ENCODE results near the gene KRT86. TPM values are rescaled to one million over a fixed set of nuclear protein-coding genes. Genes with fewer than 3 reads are reported as not detected.

KRT86 gene
- total and polyA plus RNA-seq, 7 donors, result 0.25 to 0.60 TPM; not detected in 5

GRCh38 chr12:52318241-52318990 lies 44.0 kb downstream of the KRT86 start:
- 85 to 86% methylated on average over 11 of the region's 11 CpGs for WGBS, 2 donors
- Histone ChIP-seq H3K27ac (no peak overlapping the region), H3K4me1 (peaks cover 0 to 10% (median 0%) of the 10 kb centered on the region in 4 donors), H3K4me3 (no peak overlapping the region), H3K27me3 (peaks cover 0 to 5% (median 3%) of the 10 kb centered on the region in 3 donors), H3K9me3 (no peaks in the 10 kb centered on the region), H3K36me3 (no peaks in the 10 kb centered on the region)
- TF ChIP-seq CTCF (IDR thresholded peaks at IDR 0.05), result no peak
- TF ChIP-seq POLR2A (IDR thresholded peaks at IDR 0.05), result no peak
- intact Hi-C loops (cut with DNase I), result no loop called here
- no peak for DNase-seq

GRCh38 chr12:52319097-52319496 lies 44.7 kb downstream of the KRT86 start:
- Histone ChIP-seq H3K4me1 (peaks cover 0 to 10% (median 0%) of the 10 kb centered on the region in 4 donors), H3K4me3 (no peak overlapping the region), H3K27ac (no peak overlapping the region), H3K9me3 (no peaks in the 10 kb centered on the region), H3K36me3 (no peaks in the 10 kb centered on the region), H3K27me3 (peaks cover 0 to 5% (median under 1%) of the 10 kb centered on the region in 3 donors)
- DNase-seq, result no peak
- WGBS, 2 donors, result 67 to 70% methylated on average over 11 of the region's 11 CpGs
- intact Hi-C loops (cut with DNase I), result no loop called here
- TF ChIP-seq POLR2AphosphoS5 (IDR thresholded peaks at IDR 0.05) (no peak), POLR2A (IDR thresholded peaks at IDR 0.05) (no peak), CTCF (IDR thresholded peaks at IDR 0.05) (no peak), EP300 (IDR thresholded peaks at IDR 0.05) (no peak)

- H3K4me1 ChIP-seq, result peaks cover 0 to 10% (median 0%) of the 10 kb centered on the region in 4 donors
- H3K4me3 ChIP-seq, result no peak within 1 kb of the TSS
- 76 to 81% methylated on average over 35 of the region's 35 CpGs for WGBS, 2 donors
- H3K27ac ChIP-seq, result no peak within 1 kb of the TSS
- peaks cover 0 to 5% (median 0%) of the 10 kb centered on the region in 3 donors for H3K27me3 ChIP-seq
- no peaks in the 10 kb centered on the region for H3K9me3 ChIP-seq
- no peak for DNase-seq
- intact Hi-C loops (cut with DNase I), result no loop called here
- TF ChIP-seq EP300 (IDR thresholded peaks at IDR 0.05) (no peak), POLR2A (IDR thresholded peaks at IDR 0.05) (no peak), POLR2AphosphoS5 (IDR thresholded peaks at IDR 0.05) (no peak), CTCF (IDR thresholded peaks at IDR 0.05) (no peak)
- no peaks in the 10 kb centered on the region for H3K36me3 ChIP-seq
These were observed 46.4 kb downstream of the KRT86 start, which contains the start of gene KRT83 for GRCh38 chr12:52320784-52321400. Gene KRT83, minus strand, starts transcription at chr12:52321398. Its CDS starts 63 bp downstream, at chr12:52321335.

- WGBS, 2 donors, result 48 to 67% methylated on average over 4 of the region's 4 CpGs
- Histone ChIP-seq H3K36me3 (no peaks in the 10 kb centered on the region), H3K9me3 (no peaks in the 10 kb centered on the region), H3K27ac (no peak overlapping the region), H3K27me3 (peaks cover 0 to 5% (median 0%) of the 10 kb centered on the region in 3 donors), H3K4me3 (no peak overlapping the region), H3K4me1 (peaks cover 0 to 10% (median 0%) of the 10 kb centered on the region in 4 donors)
- TF ChIP-seq EP300 (IDR thresholded peaks at IDR 0.05), result no peak
- no peak for TF ChIP-seq CTCF (IDR thresholded peaks at IDR 0.05)
- no peak for TF ChIP-seq POLR2AphosphoS5 (IDR thresholded peaks at IDR 0.05)
- TF ChIP-seq POLR2A (IDR thresholded peaks at IDR 0.05), result no peak
- DNase-seq, result no peak
- intact Hi-C loops (cut with DNase I), result no loop called here
These were observed 47.0 kb downstream of the KRT86 start for GRCh38 chr12:52321418-52321817.
